OCI-LY3 (cell line): Measurements from ENCODE around the gene CLEC4F.

Source experiments
- CTCF ChIP-seq: fragments of 200-600, 300-600 bp; sonication (generic); IDR thresholded peaks from 2 replicates; pipeline ENCODE4 v1.5.1; 2014; ENCODE audit warnings: antibody characterized with exemption, low read length, low read depth
- EZH2phosphoT487 ChIP-seq: fragments of 200-600 bp; shearing (Covaris generic); IDR thresholded peaks from 2 replicates; pipeline ENCODE4 v1.6.1; 2018; ENCODE audit warnings: antibody characterized with exemption, mixed run types, low read depth

GRCh38 chr2:70767699-70768589 lies 52.5 kb downstream of the CLEC4F start, which contains the start of gene ADD2:
- TF ChIP-seq CTCF, result no peak
- no peak for TF ChIP-seq EZH2phosphoT487
